HCT116 (cell line): ENCODE data around the gene UBXN11. TPM values are rescaled to one million over a fixed set of nuclear protein-coding genes. Genes with fewer than 3 reads are reported as not detected.

ENCODE experiments used
- EZH2phosphoT487 ChIP-seq: fragments of 200-600 bp; IDR thresholded peaks from 2 replicates; pipeline ENCODE4 v1.6.1; 2018; ENCODE audit warnings: antibody characterized with exemption, borderline replicate concordance
- MAX ChIP-seq: IDR thresholded peaks from 2 replicates; pipeline ENCODE4 v1.6.1; 2012
- POLR2A ChIP-seq: IDR thresholded peaks from 2 replicates; pipeline ENCODE4 v1.7.0; 2011; ENCODE audit warnings: borderline replicate concordance; ENCODE audit not compliant: insufficient read depth, insufficient read length; ENCODE audit errors: extremely low read depth
- SIN3A ChIP-seq: IDR thresholded peaks from 2 replicates; pipeline ENCODE4 v1.6.1; 2012; ENCODE audit warnings: low read depth
- ZNF274 ChIP-seq: fragments of 200-500 bp; sonication (Bioruptor generic); IDR thresholded peaks from 2 replicates; pipeline ENCODE4 v1.6.1; 2014; ENCODE audit warnings: mild to moderate bottlenecking, low read depth, low read length, inconsistent platforms
- total RNA-seq: library from RNA; stranded (reverse); gene quantifications from one replicate; pipeline ENCODE4 v1.2.1, GENCODE V29; 2021; ENCODE audit not compliant: unreplicated experiment

Gene UBXN11
- total RNA-seq, 1 experiment from 2014 or later: 19.3 TPM

- TF ChIP-seq EZH2phosphoT487 (no peak), POLR2A (peak; percentile 91), SIN3A (peak; percentile 76), MAX (peak; percentile 57; the same call in 1 of the 2 replicates), ZNF274 (no peak)
Observed at GRCh38 chr1:26233903-26234643, 72.4 kb downstream of the UBXN11 start, which contains the start of gene CEP85 (continued).

Other genes starting within 250 kb of the UBXN11 start
- gene TRIM63, start 239.0 kb downstream of the UBXN11 start, total RNA-seq: not detected
- gene PDIK1L, start 194.8 kb downstream of the UBXN11 start, total RNA-seq: 8.8 TPM
- gene FAM110D, start 147.6 kb downstream of the UBXN11 start, total RNA-seq: 0.34 TPM
- gene C1orf232, start 137.7 kb downstream of the UBXN11 start, total RNA-seq: not detected
- gene ZNF593, start 136.7 kb downstream of the UBXN11 start, total RNA-seq: 62.4 TPM
- not detected for gene ZNF593OS, start 134.8 kb downstream of the UBXN11 start, total RNA-seq
- gene CNKSR1, start 129.1 kb downstream of the UBXN11 start, total RNA-seq: 26.6 TPM
- not detected for gene CATSPER4, start 116.0 kb downstream of the UBXN11 start, total RNA-seq
- gene CEP85, start 72.4 kb downstream of the UBXN11 start, total RNA-seq: 37.2 TPM
- gene SH3BGRL3, start 26.6 kb downstream of the UBXN11 start, total RNA-seq: 112 TPM
- 2.0 TPM for gene CD52, start 11.3 kb upstream of the UBXN11 start, total RNA-seq
- 10.5 TPM for gene CRYBG2, start 47.5 kb upstream of the UBXN11 start, total RNA-seq
- not detected for gene ZNF683, start 66.1 kb upstream of the UBXN11 start, total RNA-seq
- gene LIN28A, start 104.2 kb upstream of the UBXN11 start, total RNA-seq: 1.4 TPM
- 46.0 TPM for gene DHDDS, start 125.7 kb upstream of the UBXN11 start, total RNA-seq
- 483 TPM for gene HMGN2, start 165.8 kb upstream of the UBXN11 start, total RNA-seq
- gene RPS6KA1, start 223.1 kb upstream of the UBXN11 start, total RNA-seq: 47.0 TPM